ENCODE data around the gene TMPRSS2.

The TMPRSS2 gene

DNA sequence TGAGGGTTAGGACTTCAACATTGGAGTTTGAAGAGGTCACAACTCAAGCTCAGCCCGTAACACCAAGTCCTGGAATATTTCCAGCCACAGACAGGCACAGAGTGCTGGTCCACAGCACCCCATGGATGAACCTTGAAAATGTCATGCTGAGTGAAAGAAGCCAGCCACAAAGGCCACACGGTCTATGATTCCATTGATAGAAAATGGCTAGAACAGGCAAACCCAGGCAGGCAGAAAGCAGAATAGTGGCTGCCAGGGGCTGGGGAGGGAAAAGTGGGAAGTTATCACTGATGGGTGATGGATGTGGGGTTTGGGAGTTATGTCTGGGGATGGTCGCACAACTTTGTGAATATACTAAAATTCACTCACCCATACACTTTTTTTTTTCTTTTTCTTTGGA lies 60.6 kb downstream of the TMPRSS2 start:
- no peak for DNase-seq (ENCODE audit: low read depth)

DNA sequence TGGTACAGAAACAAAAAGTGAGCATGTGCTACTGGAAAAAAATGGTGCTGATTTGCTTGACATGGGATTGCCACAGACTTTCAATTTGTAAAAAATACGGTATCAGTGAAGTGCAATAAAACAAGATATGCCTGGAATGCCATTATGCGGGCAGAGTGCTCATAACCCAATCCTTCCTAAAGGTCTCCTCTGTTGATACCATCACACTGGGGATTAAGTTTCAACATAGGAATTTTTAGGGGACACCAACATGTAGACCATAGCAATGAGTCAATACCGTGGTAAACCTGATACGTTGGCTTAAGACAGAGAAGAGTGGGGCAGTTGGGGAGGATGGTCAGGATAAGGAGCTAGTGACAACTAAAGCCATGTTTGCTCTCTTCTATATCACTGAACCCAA lies 61.4 kb downstream of the TMPRSS2 start:
- no peak for DNase-seq (ENCODE audit: low read depth)

DNA sequence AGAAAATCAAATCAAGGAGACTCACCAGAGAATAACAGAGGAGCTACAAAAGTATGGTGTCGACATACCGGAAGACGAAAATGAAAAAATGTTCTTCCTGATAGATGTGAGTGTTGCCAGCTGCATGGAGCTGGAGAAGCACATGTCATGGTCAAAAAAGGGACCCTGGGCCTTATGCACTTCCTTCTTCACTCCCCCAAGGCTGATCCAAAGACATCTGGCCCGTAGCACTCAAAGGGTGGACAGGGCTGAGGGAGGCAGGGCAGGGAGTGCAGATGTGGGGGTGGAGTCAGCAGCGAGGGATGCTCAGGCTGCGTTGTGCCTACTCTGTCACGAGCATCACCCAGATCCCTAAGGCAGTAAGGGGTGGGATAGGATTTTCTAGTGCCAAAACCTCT lies 62.5 kb downstream of the TMPRSS2 start:
- no peak for DNase-seq (ENCODE audit: low read depth)

DNA sequence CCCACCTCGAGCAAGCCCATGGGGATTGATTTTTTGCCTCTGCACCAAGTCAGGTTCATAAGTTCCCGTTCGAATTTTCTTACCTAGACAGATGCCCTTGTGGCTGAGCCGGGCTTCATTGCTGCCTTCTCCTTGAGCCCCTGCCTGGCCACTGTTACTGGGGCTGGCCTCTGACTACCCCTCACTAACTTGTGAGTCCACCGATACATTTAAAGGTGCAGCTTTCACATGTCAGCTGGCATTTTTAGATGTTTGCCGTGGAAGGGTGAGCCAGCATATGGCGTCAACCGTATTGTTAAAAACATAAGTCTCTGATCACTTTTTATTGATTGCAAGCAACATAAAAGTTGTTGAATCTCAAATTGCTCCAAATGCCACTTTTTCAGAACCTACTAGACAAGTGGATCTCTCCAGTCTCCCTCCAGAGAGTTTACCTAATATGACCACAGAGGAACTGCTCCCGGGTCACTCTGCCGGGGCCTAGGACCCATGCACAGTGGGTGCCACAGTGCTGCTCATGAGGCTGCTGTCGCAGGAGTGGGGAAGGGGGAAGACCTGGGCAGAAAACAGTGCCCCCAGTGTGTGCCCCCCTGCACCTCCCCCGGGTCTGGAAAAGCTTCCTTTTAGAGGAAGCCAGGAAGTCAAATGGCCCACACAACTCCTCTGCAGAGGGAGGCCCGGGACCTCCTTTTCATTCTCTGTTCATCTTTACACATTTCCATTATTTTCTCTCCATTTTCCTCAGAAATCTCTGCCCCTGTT lies 63.1 kb downstream of the TMPRSS2 start:
- DNase-seq (ENCODE audit: low read depth), result no peak

DNA sequence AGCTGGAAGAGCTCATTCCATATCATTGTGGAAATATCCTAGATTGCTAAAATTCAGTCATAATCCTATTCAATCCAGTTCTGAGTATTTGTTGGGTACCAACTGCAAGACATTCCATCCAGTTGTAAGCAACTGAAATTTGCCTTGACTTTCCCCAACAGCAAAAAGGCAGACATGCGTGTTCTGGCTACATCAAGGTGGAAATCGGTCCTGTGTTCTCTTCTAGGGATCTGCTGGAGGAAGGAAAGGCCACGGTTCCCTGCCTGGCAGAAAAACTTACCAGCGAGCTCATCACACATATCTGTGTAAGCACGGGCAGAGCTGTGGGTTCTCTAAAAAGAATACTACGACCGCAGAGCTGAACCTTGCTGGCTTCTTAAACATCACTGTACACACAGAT lies 64.4 kb downstream of the TMPRSS2 start:
- DNase-seq (ENCODE audit: low read depth), result no peak

DNA sequence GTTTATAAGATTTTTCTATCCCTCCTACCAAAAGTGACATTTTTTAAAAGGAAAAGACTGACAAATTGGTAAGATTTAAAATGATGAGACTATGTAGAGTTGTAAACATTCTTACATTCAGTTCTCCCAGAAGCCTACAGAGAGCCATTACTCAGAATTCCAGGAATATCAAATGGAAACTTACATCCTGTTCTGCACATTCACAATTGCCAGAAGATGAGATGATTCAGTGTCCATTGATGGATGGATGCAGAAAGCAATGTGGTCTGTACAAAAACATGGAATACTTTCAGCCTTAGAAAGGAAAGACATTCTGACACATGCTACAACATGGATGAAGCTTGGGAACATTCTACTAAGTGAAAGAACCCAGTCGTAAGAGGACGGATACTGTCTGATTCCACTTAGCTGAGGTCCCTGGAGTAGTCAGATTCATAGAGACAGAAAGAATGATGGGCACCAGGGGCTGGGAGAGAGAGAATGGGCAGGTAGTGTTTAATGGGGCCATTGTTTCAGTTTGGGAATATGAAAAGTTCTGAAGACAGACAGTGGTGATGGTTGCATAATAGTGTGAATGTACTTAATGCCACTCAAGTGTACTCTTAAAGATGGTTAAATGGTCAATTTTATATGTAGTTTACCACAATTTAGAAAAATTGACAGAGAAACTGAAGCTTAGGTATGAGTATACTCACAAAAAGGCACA lies 65.3 kb downstream of the TMPRSS2 start:
- DNase-seq (ENCODE audit: low read depth), result no peak

DNA sequence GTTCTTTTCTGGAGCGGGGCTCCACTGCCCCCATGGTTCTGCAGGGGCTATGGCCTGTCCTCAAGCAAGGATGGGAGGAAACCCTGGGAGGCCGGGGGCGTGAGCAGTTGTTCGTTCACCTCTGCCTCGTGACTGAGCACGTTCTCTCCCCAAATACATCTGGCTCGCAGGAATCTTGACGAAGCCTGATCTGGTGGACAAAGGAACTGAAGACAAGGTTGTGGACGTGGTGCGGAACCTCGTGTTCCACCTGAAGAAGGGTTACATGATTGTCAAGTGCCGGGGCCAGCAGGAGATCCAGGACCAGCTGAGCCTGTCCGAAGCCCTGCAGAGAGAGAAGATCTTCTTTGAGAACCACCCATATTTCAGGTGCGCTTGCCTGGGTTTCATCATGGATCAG lies 66.4 kb downstream of the TMPRSS2 start:
- DNase-seq (ENCODE audit: low read depth), result no peak

DNA sequence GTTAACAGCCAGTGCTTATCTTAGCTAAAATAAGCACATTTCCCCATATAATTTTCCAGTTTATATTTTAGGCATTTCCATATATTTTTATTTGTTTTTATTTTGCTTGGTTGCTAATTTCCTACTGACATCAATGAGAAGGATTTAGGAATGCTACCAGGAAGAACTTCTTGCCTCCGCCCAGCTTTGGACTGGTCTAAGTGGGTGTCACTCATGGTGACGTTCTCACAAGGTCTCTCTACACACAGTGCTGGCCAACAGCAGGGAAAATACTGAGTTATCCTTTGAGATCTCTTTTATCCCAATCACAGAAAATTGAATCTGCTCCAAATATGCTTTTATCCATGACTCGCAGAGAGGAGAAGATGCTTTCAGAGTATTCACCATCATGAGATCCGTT lies 68.7 kb downstream of the TMPRSS2 start:
- DNase-seq (ENCODE audit: low read depth), result no peak

DNA sequence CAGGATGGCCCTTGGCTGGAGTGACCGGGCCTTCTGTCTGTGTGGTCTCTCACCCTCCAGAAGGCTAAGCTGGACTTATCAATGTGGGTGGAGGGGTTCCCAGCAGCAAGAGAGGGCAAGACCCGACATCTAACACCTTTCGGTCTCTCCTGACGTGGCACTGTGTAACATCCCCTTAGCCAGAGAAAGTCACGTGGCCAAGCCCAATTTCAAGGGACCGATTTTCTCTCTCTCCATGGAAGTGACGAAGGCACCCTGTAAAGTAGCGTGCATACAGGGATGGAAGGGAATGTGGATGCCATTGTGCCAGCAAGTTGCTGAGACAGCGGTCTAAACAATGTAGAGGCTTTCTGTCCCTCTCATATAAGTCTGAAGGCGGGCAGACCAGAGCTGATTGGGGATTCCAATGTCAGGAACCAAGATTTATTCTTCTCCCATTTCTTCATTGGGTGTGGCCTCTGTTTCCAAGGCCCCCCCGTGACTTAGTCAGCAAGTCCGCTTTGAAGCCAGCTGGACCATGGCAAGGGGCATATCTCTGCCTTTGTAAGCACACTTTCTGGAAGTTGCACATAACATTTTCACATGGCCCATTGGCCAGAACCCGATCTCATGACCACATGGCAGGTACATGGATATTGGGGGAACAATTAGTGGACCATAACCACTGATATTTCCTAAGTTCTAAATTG lies 69.4 kb downstream of the TMPRSS2 start:
- no peak for DNase-seq (ENCODE audit: low read depth)

DNA sequence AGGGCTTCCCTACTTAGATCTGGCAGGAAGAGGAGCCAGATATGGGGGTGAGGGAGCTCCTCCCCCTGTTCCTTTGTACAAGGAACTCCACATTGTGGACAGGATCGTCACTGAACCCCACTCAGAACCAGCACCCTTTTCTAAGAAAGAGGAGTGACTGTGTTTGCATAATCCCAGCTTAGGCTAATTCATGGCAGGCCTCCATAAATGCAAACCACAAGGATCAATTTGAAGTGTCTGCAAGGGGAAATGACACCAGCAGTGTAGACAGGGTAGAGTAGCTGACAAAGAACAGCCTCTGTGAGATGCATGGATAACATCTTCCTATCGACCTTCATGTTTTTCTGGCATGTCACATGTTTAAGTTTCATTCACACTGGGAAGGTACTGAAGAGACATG lies 70.2 kb downstream of the TMPRSS2 start:
- DNase-seq (ENCODE audit: low read depth), result no peak

DNA sequence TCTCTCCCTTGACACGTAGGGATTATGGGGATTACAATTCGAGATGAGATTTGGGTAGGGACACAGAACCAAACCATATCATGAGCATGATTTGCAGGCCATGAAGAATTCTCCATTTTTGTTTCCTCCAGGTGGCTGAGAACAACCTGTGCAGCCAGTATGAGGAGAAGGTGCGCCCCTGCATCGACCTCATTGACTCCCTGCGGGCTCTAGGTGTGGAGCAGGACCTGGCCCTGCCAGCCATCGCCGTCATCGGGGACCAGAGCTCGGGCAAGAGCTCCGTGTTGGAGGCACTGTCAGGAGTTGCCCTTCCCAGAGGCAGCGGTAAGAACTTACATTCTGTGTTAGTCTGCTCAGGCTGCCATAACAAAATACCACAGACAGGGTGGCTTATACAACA lies 72.3 kb downstream of the TMPRSS2 start:
- DNase-seq (ENCODE audit: low read depth), result no peak

DNA sequence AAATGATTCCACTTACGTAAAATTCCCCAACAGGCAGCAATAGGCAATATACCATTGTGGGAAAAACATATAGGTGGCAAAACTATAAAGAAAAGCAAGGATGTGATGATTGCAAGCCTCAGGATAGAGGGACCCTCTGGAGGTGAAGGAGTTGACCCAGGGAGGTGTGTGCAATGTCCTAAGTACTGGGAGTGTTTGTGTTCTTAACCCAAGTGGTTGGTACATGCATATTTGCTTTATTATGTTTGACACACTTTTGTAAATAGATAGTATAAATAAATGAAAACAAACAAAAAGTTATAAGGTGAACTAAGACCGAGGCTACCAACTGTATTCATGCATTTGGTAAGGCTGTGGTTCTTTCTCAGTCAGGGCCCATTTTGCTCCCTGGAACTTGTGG lies 74.4 kb downstream of the TMPRSS2 start:
- DNase-seq (ENCODE audit: low read depth), result no peak

DNA sequence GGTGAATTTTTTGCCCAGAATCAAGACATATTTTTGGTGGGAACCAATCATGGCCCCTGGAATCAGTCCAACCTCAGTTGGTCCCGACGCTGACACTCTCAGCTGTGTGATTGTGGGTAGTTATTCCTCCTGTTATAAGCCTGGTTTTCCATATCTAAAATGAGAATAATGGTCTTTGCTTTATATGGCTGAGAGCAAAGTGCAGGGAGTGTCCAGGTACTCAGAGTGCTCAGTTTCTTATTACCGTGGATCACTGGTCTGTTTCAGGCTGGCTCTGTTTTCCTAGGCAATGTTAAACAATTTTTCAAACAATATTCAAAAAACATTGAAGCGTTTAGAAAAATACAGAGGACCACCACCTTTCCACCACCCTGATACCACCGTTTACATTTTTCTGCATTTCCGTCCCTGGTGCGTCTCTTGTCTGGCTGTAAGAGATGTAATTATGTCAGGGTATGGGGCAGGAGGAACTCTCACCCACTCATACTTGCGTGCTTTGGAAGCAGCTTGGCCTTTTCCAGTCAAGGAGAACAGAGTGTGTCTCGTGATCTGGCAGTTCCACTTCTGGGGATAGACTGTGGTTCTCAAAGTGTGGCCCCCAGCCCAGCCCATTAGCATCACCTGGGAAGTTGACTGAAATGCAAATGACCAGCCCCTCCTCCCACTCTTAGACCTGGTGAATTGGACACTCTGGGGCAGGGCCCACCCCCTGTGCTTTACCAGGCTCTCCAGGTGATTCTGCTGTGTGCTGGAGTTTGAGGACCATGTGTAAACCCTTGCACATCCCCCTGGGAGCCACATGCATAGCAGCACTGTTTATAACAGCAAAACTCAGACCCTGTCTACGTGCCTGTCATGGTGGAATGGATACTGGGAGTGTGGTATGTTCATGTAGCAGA lies 75.1 kb downstream of the TMPRSS2 start:
- no peak for DNase-seq (ENCODE audit: low read depth)

DNA sequence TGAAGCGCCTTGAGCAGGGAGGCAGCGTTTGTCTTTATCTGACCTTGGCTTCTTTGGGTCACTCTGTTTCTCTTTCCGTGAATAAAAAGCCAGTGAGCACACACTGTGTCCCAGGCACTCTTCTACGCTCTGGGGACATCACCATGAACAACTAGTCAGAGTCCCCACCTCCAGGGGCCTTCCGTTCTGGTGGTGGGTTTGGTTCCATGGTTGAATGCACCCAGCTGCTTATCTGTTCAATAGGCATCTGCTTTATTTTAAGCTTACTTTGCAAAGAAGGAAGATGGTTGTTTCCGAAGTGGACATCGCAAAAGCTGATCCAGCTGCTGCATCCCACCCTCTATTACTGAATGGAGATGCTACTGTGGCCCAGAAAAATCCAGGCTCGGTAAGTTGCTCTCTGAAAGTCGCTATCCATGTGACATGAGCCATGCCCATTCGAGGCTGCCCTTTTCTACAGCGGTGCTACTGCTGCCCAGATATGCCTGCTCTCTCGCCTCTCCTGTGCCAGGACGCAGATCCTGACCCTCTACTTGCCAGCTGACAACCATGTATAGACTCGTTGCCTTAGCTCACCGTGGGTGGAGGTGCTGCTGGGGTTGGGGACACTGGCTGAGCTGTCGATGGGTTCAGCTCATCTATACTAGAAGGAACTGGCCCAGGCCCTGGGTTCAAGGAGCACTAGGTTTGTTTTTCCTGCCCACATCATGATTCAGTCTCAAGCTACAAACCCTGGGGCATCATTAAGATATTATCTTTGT lies 76.0 kb downstream of the TMPRSS2 start:
- no peak for DNase-seq (ENCODE audit: low read depth)

DNA sequence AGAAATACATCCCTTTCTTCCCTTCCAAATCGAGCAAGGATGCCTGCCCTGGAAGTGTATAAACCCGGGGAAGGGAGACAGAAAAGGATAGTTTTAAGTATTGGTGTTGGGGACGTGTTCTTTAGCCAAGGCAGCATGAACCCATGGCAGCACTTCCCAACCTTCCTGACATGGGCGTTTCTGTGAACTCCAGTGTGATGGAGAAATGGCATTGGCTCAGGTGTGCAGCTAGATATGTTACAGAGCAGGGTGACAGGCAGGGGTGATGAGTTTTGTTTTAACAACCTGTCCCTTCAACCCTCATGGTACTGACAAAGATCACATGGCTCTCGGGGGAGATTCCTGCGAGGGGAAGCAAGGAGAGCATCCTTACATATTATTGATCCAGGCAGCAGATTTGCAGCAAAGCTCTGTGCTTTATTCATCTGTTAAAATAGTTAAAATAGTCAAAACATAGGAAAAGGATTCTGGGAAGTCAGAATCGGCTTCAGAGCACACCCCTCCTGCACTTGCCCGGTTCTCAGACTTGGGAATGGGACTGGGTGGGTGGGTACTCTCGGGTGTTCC lies 78.0 kb downstream of the TMPRSS2 start:
- DNase-seq (ENCODE audit: low read depth), result no peak

DNA sequence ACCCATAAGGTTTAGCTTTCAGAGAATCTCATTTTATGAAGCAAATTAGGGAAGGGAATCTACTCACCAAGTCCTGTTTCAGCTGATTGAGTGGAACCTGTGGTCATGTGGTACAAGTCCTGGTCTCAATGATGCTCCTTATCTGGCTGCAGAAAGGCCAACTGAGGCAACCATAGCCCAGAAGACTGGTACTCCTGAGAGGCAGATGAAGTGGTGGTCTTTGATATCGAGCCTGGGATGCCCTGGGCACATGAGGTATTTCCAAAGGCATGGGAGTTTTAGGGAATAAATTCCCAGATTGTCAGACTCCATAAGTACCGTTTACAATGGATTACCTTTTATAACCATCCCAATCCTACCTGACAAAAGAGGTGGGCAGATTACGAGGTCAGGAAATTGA lies 78.7 kb downstream of the TMPRSS2 start:
- no peak for DNase-seq (ENCODE audit: low read depth)

DNA sequence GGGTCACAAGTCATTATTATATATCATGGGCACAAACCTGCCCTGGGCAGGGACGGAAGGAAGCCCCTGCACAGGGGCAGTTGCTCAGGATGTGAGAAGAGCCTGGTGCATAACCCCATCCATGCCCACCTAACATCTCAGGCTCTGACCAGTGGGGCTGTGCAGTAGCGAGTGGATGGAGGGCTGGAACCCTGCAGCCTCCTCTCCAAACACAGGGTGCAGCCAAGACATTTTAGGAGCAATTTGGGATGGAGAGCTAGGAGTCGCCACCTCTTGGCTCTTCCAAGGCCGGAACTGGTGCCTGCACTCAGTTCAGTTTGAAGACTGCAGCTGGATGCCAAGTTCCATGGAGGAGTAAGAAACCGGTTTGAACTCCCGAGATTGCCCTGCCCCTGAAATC lies 79.1 kb downstream of the TMPRSS2 start:
- no peak for DNase-seq (ENCODE audit: low read depth)

DNA sequence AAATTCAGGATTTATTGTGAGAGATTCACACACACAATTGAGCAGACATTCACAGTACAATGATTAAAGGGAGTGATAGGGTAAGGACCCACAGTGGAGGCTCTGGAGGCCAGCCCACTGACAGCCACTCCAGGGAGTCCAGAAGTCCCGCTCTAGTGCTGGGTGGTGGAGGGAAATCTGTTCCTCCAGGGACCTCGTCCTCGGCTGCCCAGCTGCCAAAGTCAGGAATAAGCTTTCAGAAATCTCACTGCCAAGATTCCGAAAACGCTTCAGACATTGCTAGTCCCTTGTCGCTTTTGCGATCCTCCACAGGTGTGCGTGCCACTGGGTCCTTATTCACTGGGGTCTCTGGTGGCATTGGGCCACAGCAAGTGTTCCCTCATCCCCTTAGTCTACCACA lies 79.6 kb downstream of the TMPRSS2 start:
- DNase-seq (ENCODE audit: low read depth), result no peak

DNA sequence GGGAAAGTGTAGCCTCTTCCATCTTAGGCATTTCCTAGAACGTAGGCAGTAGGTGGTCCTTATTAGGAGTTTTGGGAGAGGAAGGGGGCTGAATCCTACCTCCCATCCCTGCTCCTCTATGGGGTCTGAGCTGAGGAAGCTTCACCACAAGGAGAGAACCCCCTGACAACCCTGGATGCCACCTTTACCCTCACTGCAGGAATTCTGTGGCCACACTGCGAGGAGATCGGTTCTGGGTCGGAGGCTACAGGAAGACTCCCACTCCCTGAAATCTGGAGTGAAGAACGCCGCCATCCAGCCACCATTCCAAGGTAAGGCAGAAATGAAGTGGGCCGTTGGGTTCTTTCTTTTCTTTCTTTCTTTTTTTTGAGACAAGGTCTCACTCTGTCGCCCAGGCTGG lies 80.4 kb downstream of the TMPRSS2 start:
- DNase-seq (ENCODE audit: low read depth), result no peak

DNA sequence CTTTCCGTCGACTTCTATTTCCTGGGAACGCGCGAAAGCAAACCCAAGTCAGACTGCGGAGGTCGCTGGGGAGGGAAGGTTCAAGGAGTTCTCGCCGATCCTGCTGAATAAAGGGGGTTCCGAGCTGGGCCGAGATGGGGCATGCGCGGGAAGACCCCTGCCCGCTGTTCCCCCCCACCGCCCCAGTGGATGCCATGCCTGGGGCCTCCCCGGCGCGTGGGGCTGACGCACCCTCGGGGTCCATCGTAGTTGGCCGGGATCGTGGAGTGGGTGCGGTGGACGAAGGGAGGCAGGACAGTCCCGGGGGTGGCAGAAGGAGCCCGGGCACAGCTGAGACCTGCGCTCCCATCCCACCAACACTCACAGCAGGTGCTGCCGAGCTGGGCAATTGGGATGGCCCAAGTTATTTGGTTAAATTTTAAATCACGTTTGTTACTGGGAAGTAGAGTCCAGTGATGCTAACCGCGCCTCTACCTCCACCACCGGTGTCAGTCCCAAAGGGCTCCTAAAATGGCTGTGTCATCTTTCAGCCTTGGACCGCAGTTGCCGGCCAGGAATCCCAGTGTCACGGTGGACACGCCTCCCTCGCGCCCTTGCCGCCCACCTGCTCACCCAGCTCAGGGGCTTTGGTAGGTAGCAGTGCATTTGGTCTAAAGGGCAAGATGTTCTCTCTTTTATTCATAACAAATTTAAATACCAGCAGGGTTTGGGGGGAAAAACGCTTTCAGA lies 81.1 kb downstream of the TMPRSS2 start:
- DNase-seq (ENCODE audit: low read depth), result no peak
